ENCODE results near the gene RHEB. TPM values are rescaled to one million over a fixed set of nuclear protein-coding genes. Genes with fewer than 3 reads are reported as not detected.

RHEB gene
- polyA plus RNA-seq, 1 donor from 2014 or later, result 289 TPM

- H3K27ac ChIP-seq (ENCODE audit: low read length), result no peak overlapping the region
- no peak overlapping the region for H3K4me3 ChIP-seq (ENCODE audit: low read length)
- H3K9me3 ChIP-seq (ENCODE audit: low read length), result no peaks in the 10 kb centered on the region
- TF ChIP-seq, protein P1, sequence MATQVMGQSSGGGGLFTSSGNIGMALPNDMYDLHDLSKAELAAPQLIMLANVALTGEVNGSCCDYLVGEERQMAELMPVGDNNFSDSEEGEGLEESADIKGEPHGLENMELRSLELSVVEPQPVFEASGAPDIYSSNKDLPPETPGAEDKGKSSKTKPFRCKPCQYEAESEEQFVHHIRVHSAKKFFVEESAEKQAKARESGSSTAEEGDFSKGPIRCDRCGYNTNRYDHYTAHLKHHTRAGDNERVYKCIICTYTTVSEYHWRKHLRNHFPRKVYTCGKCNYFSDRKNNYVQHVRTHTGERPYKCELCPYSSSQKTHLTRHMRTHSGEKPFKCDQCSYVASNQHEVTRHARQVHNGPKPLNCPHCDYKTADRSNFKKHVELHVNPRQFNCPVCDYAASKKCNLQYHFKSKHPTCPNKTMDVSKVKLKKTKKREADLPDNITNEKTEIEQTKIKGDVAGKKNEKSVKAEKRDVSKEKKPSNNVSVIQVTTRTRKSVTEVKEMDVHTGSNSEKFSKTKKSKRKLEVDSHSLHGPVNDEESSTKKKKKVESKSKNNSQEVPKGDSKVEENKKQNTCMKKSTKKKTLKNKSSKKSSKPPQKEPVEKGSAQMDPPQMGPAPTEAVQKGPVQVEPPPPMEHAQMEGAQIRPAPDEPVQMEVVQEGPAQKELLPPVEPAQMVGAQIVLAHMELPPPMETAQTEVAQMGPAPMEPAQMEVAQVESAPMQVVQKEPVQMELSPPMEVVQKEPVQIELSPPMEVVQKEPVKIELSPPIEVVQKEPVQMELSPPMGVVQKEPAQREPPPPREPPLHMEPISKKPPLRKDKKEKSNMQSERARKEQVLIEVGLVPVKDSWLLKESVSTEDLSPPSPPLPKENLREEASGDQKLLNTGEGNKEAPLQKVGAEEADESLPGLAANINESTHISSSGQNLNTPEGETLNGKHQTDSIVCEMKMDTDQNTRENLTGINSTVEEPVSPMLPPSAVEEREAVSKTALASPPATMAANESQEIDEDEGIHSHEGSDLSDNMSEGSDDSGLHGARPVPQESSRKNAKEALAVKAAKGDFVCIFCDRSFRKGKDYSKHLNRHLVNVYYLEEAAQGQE (IDR thresholded peaks at IDR 0.05; ENCODE audit: borderline replicate concordance), result no peak
- no peak for TF ChIP-seq TAF1 (IDR thresholded peaks at IDR 0.05; ENCODE audit: low read depth)
- no peak for TF ChIP-seq MXI1 (conservative IDR thresholded peaks at IDR 0.05; ENCODE audit: poor library complexity, severe bottlenecking)
- TF ChIP-seq EP300 (conservative IDR thresholded peaks at IDR 0.05; ENCODE audit: poor library complexity, severe bottlenecking), result no peak
- TF ChIP-seq EZH2 (IDR thresholded peaks at IDR 0.05; ENCODE audit: borderline replicate concordance, insufficient read depth, low read length, poor library complexity, severe bottlenecking), result no peak
- TF ChIP-seq RAD21 (conservative IDR thresholded peaks at IDR 0.05), result no peak
- TF ChIP-seq, protein P2, sequence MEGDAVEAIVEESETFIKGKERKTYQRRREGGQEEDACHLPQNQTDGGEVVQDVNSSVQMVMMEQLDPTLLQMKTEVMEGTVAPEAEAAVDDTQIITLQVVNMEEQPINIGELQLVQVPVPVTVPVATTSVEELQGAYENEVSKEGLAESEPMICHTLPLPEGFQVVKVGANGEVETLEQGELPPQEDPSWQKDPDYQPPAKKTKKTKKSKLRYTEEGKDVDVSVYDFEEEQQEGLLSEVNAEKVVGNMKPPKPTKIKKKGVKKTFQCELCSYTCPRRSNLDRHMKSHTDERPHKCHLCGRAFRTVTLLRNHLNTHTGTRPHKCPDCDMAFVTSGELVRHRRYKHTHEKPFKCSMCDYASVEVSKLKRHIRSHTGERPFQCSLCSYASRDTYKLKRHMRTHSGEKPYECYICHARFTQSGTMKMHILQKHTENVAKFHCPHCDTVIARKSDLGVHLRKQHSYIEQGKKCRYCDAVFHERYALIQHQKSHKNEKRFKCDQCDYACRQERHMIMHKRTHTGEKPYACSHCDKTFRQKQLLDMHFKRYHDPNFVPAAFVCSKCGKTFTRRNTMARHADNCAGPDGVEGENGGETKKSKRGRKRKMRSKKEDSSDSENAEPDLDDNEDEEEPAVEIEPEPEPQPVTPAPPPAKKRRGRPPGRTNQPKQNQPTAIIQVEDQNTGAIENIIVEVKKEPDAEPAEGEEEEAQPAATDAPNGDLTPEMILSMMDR (IDR thresholded peaks at IDR 0.05; ENCODE audit: poor library complexity, severe bottlenecking), result no peak
- no peak overlapping the region for H3K9ac ChIP-seq (ENCODE audit: low read length)
- no peak overlapping the region for H2AFZ ChIP-seq (ENCODE audit: low read depth, low read length)
- H3F3A ChIP-seq (ENCODE audit: insufficient read depth, low read length, poor library complexity, severe bottlenecking), result no peaks in the 10 kb centered on the region
- no peak overlapping the region for H3K4me2 ChIP-seq (ENCODE audit: low read length)
- H3K79me2 ChIP-seq (replicated peaks; ENCODE audit: insufficient read depth, low read length), result peaks cover 23% of the 10 kb centered on the region
- H3K36me3 ChIP-seq (ENCODE audit: insufficient read depth, low read length), result no peaks in the 10 kb centered on the region
- no peaks in the 10 kb centered on the region for H3K9me2 ChIP-seq (ENCODE audit: insufficient read depth, low read length)
- no peaks in the 10 kb centered on the region for H4K20me1 ChIP-seq (ENCODE audit: insufficient read depth)
- no peaks in the 10 kb centered on the region for H3K27me3 ChIP-seq (ENCODE audit: insufficient read depth, low read depth, low read length)
These were observed 26.6 kb downstream of the RHEB start for GRCh38 chr7:151493083-151493482.

DNA sequence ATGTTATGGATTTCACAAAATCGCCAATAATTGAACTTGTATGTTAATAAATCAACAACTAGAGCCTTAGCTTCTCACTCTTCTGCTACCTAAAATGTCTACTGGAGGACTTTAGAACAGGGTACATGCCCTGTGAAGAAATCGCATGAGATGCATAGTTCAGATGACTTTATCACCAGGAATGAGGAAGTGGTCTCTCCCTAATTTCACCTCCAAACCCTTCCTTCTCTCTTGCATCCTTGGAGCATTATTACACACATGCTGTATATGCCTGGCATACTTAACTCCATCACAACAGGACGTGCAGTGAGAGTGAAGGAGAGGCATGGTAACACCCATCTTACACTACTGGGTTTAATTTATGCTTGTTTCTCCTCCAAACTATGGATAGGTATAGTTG lies 27.8 kb downstream of the RHEB start:
- Histone ChIP-seq H3K4me3 (ENCODE audit: low read length) (no peak overlapping the region), H3K79me2 (replicated peaks; ENCODE audit: insufficient read depth, low read length) (peaks cover 11% of the 10 kb centered on the region), H2AFZ (ENCODE audit: low read depth, low read length) (no peak overlapping the region), H3K9me2 (ENCODE audit: insufficient read depth, low read length) (no peaks in the 10 kb centered on the region), H3K27me3 (ENCODE audit: insufficient read depth, low read depth, low read length) (no peaks in the 10 kb centered on the region), H3K9ac (ENCODE audit: low read length) (no peak overlapping the region), H3F3A (ENCODE audit: insufficient read depth, low read length, poor library complexity, severe bottlenecking) (no peaks in the 10 kb centered on the region), H4K20me1 (ENCODE audit: insufficient read depth) (no peaks in the 10 kb centered on the region), H3K27ac (ENCODE audit: low read length) (no peak overlapping the region), H3K9me3 (ENCODE audit: low read length) (no peaks in the 10 kb centered on the region), H3K4me2 (ENCODE audit: low read length) (no peak overlapping the region), H3K36me3 (ENCODE audit: insufficient read depth, low read length) (no peaks in the 10 kb centered on the region)
- TF ChIP-seq, protein P1 (IDR thresholded peaks at IDR 0.05; ENCODE audit: borderline replicate concordance), result no peak
- TF ChIP-seq TAF1 (IDR thresholded peaks at IDR 0.05; ENCODE audit: low read depth), result no peak
- no peak for TF ChIP-seq EZH2 (IDR thresholded peaks at IDR 0.05; ENCODE audit: borderline replicate concordance, insufficient read depth, low read length, poor library complexity, severe bottlenecking)
- TF ChIP-seq, protein P2 (IDR thresholded peaks at IDR 0.05; ENCODE audit: poor library complexity, severe bottlenecking), result no peak
- TF ChIP-seq SMC3 (conservative IDR thresholded peaks at IDR 0.05; ENCODE audit: poor library complexity), result no peak
- no peak for TF ChIP-seq MXI1 (conservative IDR thresholded peaks at IDR 0.05; ENCODE audit: poor library complexity, severe bottlenecking)
- no peak for TF ChIP-seq RAD21 (conservative IDR thresholded peaks at IDR 0.05)
- no peak for TF ChIP-seq EP300 (conservative IDR thresholded peaks at IDR 0.05; ENCODE audit: poor library complexity, severe bottlenecking)
- TF ChIP-seq POLR2AphosphoS5 (IDR thresholded peaks at IDR 0.05), result no peak

Measured in neural cell (in vitro differentiated cells).